HepG2 (cell line): ENCODE results near the gene SERTM1. TPM values are rescaled to one million over a fixed set of nuclear protein-coding genes. Genes with fewer than 3 reads are reported as not detected.

Experiments used
- ATAC-seq: fragments of 200-7000 bp; cut with Tn5 transposase; 3 replicates; pipeline ENCODE4 v1.9.1; 2020; ENCODE audit warnings: mild to moderate bottlenecking, moderate library complexity
- BruUV-seq: library from RNA; stranded (reverse); fragments of 400-500 nt; replicated peaks from 2 replicates; lab custom pipeline; 2021; lab: Mats Ljungman, UMichigan
- CTCF ChIA-PET: fragments of 300-600 bp; formaldehyde crosslinking; extraction: SDS; loops from one replicate; lab custom pipeline; 2021; ENCODE audit warnings: low total read pairs, inconsistent platforms, low intra/inter-chr PET ratio; lab: Yijun Ruan, JAX
- POLR2A ChIA-PET: fragments of 350-600 bp; sonication (Branson Sonifier 250); formaldehyde crosslinking; loops from one replicate; lab custom pipeline; 2020; ENCODE audit warnings: antibody characterized with exemption, inconsistent platforms; lab: Yijun Ruan, JAX
- DNase-seq: peaks from one replicate; pipeline ENCODE4 v3.0.0-alpha.2; 2015; ENCODE audit warnings: low spot score
- FAIRE-seq: peaks from 3 replicates; lab custom pipeline; 2011; peaks lifted over from hg19 to GRCh38; lab: Jason Lieb, UNC
- H2AFZ ChIP-seq: one replicate; pipeline ENCODE4 v1.6.1; 2011; ENCODE audit warnings: low read length, inconsistent platforms
- H3K27ac ChIP-seq: fragments of 300-600 bp; 3 replicates; pipeline ENCODE4 v1.8.0; 2011; ENCODE audit warnings: mixed run types, mild to moderate bottlenecking, mixed read lengths, low read length, inconsistent platforms; ENCODE audit not compliant: insufficient read depth; ENCODE audit errors: extremely low read length
- H3K27me3 ChIP-seq, 2 experiments: fragments of 200-600 bp in 1 of 2; 2 replicates in 1 of 2; 3 replicates in 1 of 2; pipeline versions ENCODE4 v1.6.0 to v1.8.0; 2011; ENCODE audit warnings: low read length in 2 of 2, mild to moderate bottlenecking in 2 of 2, moderate library complexity in 2 of 2, inconsistent platforms in 1 of 2; ENCODE audit not compliant: insufficient read depth in 2 of 2, control insufficient read depth in 1 of 2
- H3K36me3 ChIP-seq, 2 experiments: fragments of 200-600 bp in 1 of 2; replicated peaks in 1 of 2; 2 replicates in 1 of 2; 3 replicates in 1 of 2; pipeline versions ENCODE4 v1.5.1 to v1.8.0; 2011; ENCODE audit warnings: low read length in 2 of 2, inconsistent platforms in 1 of 2; ENCODE audit not compliant: insufficient read depth in 2 of 2, control insufficient read depth in 1 of 2
- H3K4me1 ChIP-seq: 2 replicates; pipeline ENCODE4 v1.5.1; 2012; ENCODE audit warnings: low read length, inconsistent platforms; ENCODE audit not compliant: insufficient read depth
- H3K4me2 ChIP-seq: 2 replicates; pipeline ENCODE4 v1.6.0; 2011; ENCODE audit warnings: low read depth, low read length, inconsistent platforms
- H3K4me3 ChIP-seq, 3 experiments: fragments of 200-600 bp in 1 of 3; sonication (generic), shearing (Covaris generic) in 1 of 3; replicated peaks in 1 of 3; 2 replicates each; pipeline ENCODE4 v1.5.1; 2011 to 2016; ENCODE audit warnings: low read length in 3 of 3, inconsistent platforms in 2 of 3, low read depth in 2 of 3, mild to moderate bottlenecking in 2 of 3, control low read depth in 1 of 3, mixed read lengths in 1 of 3; ENCODE audit not compliant: insufficient read depth in 1 of 3
- H3K79me2 ChIP-seq: one replicate; pipeline ENCODE4 v1.6.1; 2011; ENCODE audit warnings: low read length, inconsistent platforms; ENCODE audit not compliant: insufficient read depth
- H3K9ac ChIP-seq: 2 replicates; pipeline ENCODE4 v1.6.0; 2011; ENCODE audit warnings: mild to moderate bottlenecking, low read depth, low read length, inconsistent platforms; ENCODE audit not compliant: insufficient read depth
- H3K9me3 ChIP-seq: 2 replicates; pipeline ENCODE4 v1.5.1; 2012; ENCODE audit warnings: mild to moderate bottlenecking, low read length
- H4K20me1 ChIP-seq: 2 replicates; pipeline ENCODE4 v1.6.0; 2011; ENCODE audit warnings: inconsistent platforms, mild to moderate bottlenecking, low read length, moderate library complexity; ENCODE audit not compliant: insufficient read depth
- BORCS8-MEF2B ChIP-seq: sonication (generic); formaldehyde crosslinking; IDR thresholded peaks from 2 replicates; pipeline ENCODE4 v1.8.0; 2022; ENCODE audit warnings: mild to moderate bottlenecking, missing genetic modification reagents
- ETV6 ChIP-seq: sonication (generic); formaldehyde crosslinking; conservative IDR thresholded peaks from 2 replicates; pipeline ENCODE4 v1.4.0; 2020; ENCODE audit warnings: missing genetic modification reagents
- FOXA3 ChIP-seq: IDR thresholded peaks from 2 replicates; pipeline ENCODE4 v1.6.1; 2016; ENCODE audit warnings: missing genetic modification reagents, missing compliant biosample characterization
- FOXO1 ChIP-seq: sonication (generic); formaldehyde crosslinking; IDR thresholded peaks from 2 replicates; pipeline ENCODE4 v1.4.0; 2020; ENCODE audit warnings: missing genetic modification reagents
- LCORL ChIP-seq, 2 experiments: fragments of 450-650 bp in 1 of 2; sonication (generic) in 1 of 2; formaldehyde crosslinking in 1 of 2; IDR thresholded peaks; 2 replicates each; pipeline versions ENCODE4 v1.5.0 to v1.6.1; 2017 to 2020; ENCODE audit warnings: antibody characterized with exemption in 1 of 2, missing genetic modification reagents in 1 of 2
- MAF1 ChIP-seq: sonication (generic); formaldehyde crosslinking; IDR thresholded peaks from 2 replicates; pipeline ENCODE4 v1.5.0; 2020; ENCODE audit warnings: missing genetic modification reagents, borderline replicate concordance
- NPAS2 ChIP-seq: sonication (generic); formaldehyde crosslinking; IDR thresholded peaks from 2 replicates; pipeline ENCODE4 v1.8.0; 2022; ENCODE audit warnings: mild to moderate bottlenecking, missing genetic modification reagents, borderline replicate concordance
- PHF21A ChIP-seq: sonication (generic); formaldehyde crosslinking; IDR thresholded peaks from 2 replicates; pipeline ENCODE4 v1.5.0; 2020; ENCODE audit warnings: mild to moderate bottlenecking, missing genetic modification reagents
- PITX1 ChIP-seq: sonication (generic); formaldehyde crosslinking; IDR thresholded peaks from 2 replicates; pipeline ENCODE4 v1.5.1; 2020; ENCODE audit warnings: mild to moderate bottlenecking, missing genetic modification reagents
- REL ChIP-seq: sonication (generic); formaldehyde crosslinking; conservative IDR thresholded peaks from 2 replicates; pipeline ENCODE4 v1.8.0; 2022; ENCODE audit warnings: mild to moderate bottlenecking, missing genetic modification reagents, moderate library complexity
- ZBTB38 ChIP-seq: sonication (generic); formaldehyde crosslinking; IDR thresholded peaks from 2 replicates; pipeline ENCODE4 v1.5.1; 2020; ENCODE audit warnings: mild to moderate bottlenecking, missing genetic modification reagents
- ZFYVE20 ChIP-seq: sonication (generic); formaldehyde crosslinking; IDR thresholded peaks from 2 replicates; pipeline ENCODE4 v1.8.0; 2023; ENCODE audit warnings: low read depth, mild to moderate bottlenecking, moderate library complexity, missing genetic modification reagents, borderline replicate concordance
- ZNF549 ChIP-seq: sonication (generic); formaldehyde crosslinking; IDR thresholded peaks from 2 replicates; pipeline ENCODE4 v1.5.0; 2020; ENCODE audit warnings: missing genetic modification reagents
- ZNF761 ChIP-seq: sonication (generic); formaldehyde crosslinking; conservative IDR thresholded peaks from 2 replicates; pipeline ENCODE4 v1.4.0; 2020; ENCODE audit warnings: mild to moderate bottlenecking, missing genetic modification reagents
- WGBS: methylation state at CpG from one replicate; pipeline ENCODE4 v1.1.6; 2017; ENCODE audit warnings: low lambda C conversion rate; 5-methylcytosine and 5-hydroxymethylcytosine counted together
- in situ Hi-C: cut with HindIII; loops from 2 replicates; pipeline ENCODE4 v1.10.0; 2017; ENCODE audit warnings: low pct_unique_long_range_greater_than_20kb; ENCODE audit not compliant: extremely low pct_ligation_motif_present
- intact Hi-C: fragments of 100-400 bp; cut with micrococcal nuclease; formaldehyde crosslinking; loops from one replicate; pipeline ENCODE4 v1.10.0; 2022; ENCODE audit not compliant: unreplicated experiment
- polyA plus RNA-seq, 8 experiments: library from polyadenylated mRNA; depleted of rRNA in 3 of 8; stranded (reverse) in 7 of 8; unstranded in 1 of 8; fragments of >200 nt; fragmentation: Illumina TruSeq in 4 of 8; extraction: Trizol in 4 of 8; gene quantifications; 2 replicates each; pipeline versions ENCODE4 v1.2.1 to v1.2.3, GENCODE V29; 2011 to 2016; ENCODE audit warnings: low read depth in 4 of 8, missing spikeins in 1 of 8, mixed read lengths in 1 of 8; ENCODE audit not compliant: insufficient read depth in 1 of 8
- total RNA-seq, 5 experiments: library from RNA; depleted of rRNA; stranded (reverse); fragments of >200 nt; fragmentation: Illumina TruSeq; extraction: Trizol; gene quantifications; 2 replicates each; pipeline ENCODE4 v1.2.3, GENCODE V29; 2016; ENCODE audit warnings: low read depth in 1 of 5
- TF ChIP-seq, protein P1 (sequence below): sonication (generic); formaldehyde crosslinking; IDR thresholded peaks from 2 replicates; pipeline ENCODE4 v1.4.0; 2020; ENCODE audit warnings: missing genetic modification reagents
- TF ChIP-seq, protein P2 (sequence below), 2 experiments: sonication (generic) in 1 of 2; formaldehyde crosslinking in 1 of 2; IDR thresholded peaks; 2 replicates each; pipeline versions ENCODE4 v1.4.0 to v1.6.1; 2018 to 2020; ENCODE audit warnings: missing genetic modification reagents in 2 of 2, borderline replicate concordance in 1 of 2, low read depth in 1 of 2, mild to moderate bottlenecking in 1 of 2, missing biosample characterization in 1 of 2
- TF ChIP-seq, protein P3 (sequence below): sonication (generic); formaldehyde crosslinking; IDR thresholded peaks from 2 replicates; pipeline ENCODE4 v1.4.0; 2020; ENCODE audit warnings: missing genetic modification reagents, borderline replicate concordance

SERTM1 gene
- total and polyA plus RNA-seq, 2 of the 13 experiments (the other 11 are each of a cell fraction or from before 2014, with no cell fraction given): not detected

DNA sequence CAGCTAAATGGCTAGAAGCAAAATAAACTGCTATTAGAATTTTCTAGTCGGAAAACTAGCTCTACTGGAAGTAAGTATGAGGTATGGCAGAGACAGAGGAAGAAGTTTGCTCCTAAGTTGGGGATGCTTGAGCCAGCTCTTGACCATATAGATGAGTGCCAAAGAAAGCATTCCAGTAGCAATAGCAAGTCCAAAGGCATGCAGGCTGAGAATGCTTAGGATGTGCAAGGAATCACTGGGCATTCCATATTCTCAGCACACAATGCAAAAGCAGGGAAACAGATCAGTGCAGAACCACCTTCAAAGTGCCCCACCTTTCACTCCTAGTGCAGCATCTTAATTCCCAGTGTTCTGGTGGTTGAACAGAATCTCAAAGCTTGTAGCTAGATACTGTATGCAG is 32.9 kb downstream of the SERTM1 start:
- DNase-seq (no peak), FAIRE-seq (no peak), ATAC-seq (no peak)
- H3K27me3 ChIP-seq: peaks cover 0 to 6% of the 10 kb centered on the region in 2 experiments; a peak in 2 of 5 replicates
- CTCF ChIA-PET: no interaction called here
- H3K36me3 ChIP-seq: no peaks in the 10 kb centered on the region
- intact Hi-C loops: no loop called here
- no peaks in the 10 kb centered on the region for H3K9me3 ChIP-seq
- no peaks in the 10 kb centered on the region for H3K4me1 ChIP-seq
- WGBS: 5% methylated on average over 1 of the region's 1 CpG
- no peak overlapping the region for H3K4me2 ChIP-seq
- no peaks in the 10 kb centered on the region for H3K79me2 ChIP-seq
- in situ Hi-C loops: no loop called here
- H3K27ac ChIP-seq: no peak overlapping the region
- no peak overlapping the region for H3K9ac ChIP-seq
- no peak overlapping the region for H3K4me3 ChIP-seq
- BruUV-seq: no TSS peak
- no peak overlapping the region for H2AFZ ChIP-seq
- POLR2A ChIA-PET: no interaction called here
- no peak for TF ChIP-seq BORCS8-MEF2B
- no peak for TF ChIP-seq ZFYVE20 (CRISPR knock-in tag)
- no peak for TF ChIP-seq FOXA3
- TF ChIP-seq, protein P1, sequence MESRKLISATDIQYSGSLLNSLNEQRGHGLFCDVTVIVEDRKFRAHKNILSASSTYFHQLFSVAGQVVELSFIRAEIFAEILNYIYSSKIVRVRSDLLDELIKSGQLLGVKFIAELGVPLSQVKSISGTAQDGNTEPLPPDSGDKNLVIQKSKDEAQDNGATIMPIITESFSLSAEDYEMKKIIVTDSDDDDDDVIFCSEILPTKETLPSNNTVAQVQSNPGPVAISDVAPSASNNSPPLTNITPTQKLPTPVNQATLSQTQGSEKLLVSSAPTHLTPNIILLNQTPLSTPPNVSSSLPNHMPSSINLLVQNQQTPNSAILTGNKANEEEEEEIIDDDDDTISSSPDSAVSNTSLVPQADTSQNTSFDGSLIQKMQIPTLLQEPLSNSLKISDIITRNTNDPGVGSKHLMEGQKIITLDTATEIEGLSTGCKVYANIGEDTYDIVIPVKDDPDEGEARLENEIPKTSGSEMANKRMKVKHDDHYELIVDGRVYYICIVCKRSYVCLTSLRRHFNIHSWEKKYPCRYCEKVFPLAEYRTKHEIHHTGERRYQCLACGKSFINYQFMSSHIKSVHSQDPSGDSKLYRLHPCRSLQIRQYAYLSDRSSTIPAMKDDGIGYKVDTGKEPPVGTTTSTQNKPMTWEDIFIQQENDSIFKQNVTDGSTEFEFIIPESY: no peak
- no peak for TF ChIP-seq ZBTB38 (CRISPR knock-in tag)
- TF ChIP-seq ZNF549 (CRISPR knock-in tag): no peak
- TF ChIP-seq, protein P2, sequence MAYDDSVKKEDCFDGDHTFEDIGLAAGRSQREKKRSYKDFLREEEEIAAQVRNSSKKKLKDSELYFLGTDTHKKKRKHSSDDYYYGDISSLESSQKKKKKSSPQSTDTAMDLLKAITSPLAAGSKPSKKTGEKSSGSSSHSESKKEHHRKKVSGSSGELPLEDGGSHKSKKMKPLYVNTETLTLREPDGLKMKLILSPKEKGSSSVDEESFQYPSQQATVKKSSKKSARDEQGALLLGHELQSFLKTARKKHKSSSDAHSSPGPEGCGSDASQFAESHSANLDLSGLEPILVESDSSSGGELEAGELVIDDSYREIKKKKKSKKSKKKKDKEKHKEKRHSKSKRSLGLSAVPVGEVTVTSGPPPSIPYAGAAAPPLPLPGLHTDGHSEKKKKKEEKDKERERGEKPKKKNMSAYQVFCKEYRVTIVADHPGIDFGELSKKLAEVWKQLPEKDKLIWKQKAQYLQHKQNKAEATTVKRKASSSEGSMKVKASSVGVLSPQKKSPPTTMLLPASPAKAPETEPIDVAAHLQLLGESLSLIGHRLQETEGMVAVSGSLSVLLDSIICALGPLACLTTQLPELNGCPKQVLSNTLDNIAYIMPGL (CRISPR knock-in tag; IDR thresholded peaks at IDR 0.05; ENCODE audit: borderline replicate concordance in 1 of 2, low read depth in 1 of 2): no peak
- TF ChIP-seq, protein P3, sequence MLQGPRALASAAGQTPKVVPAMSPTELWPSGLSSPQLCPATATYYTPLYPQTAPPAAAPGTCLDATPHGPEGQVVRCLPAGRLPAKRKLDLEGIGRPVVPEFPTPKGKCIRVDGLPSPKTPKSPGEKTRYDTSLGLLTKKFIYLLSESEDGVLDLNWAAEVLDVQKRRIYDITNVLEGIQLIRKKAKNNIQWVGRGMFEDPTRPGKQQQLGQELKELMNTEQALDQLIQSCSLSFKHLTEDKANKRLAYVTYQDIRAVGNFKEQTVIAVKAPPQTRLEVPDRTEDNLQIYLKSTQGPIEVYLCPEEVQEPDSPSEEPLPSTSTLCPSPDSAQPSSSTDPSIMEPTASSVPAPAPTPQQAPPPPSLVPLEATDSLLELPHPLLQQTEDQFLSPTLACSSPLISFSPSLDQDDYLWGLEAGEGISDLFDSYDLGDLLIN (CRISPR knock-in tag): no peak
- no peak for TF ChIP-seq REL (CRISPR knock-in tag)
- no peak for TF ChIP-seq LCORL (IDR thresholded peaks at IDR 0.05)
- TF ChIP-seq LCORL (CRISPR knock-in tag; IDR thresholded peaks at IDR 0.05): no peak
- TF ChIP-seq NPAS2 (CRISPR knock-in tag): no peak
- TF ChIP-seq MAF1 (CRISPR knock-in tag): no peak
- no peak for TF ChIP-seq PHF21A
- TF ChIP-seq PITX1: no peak
- TF ChIP-seq ZNF761: no peak
- TF ChIP-seq ETV6 (CRISPR knock-in tag): no peak
- TF ChIP-seq FOXO1: no peak
- no peaks in the 10 kb centered on the region for H4K20me1 ChIP-seq
